Psoas muscle (tissue), 8 donors: Measurements from ENCODE around the gene ASPHD1. TPM values are rescaled to one million over a fixed set of nuclear protein-coding genes. Genes with fewer than 3 reads are reported as not detected.

Experiments
- ATAC-seq, 4 donors: fragments of 200-7000 bp; cut with Tn5 transposase; one replicate each; pipeline ENCODE4 v1.9.1; 2020; ENCODE audit warnings: moderate library complexity in 3 of 4, mild to moderate bottlenecking in 2 of 4
- DNase-seq, 2 donors: peaks; one replicate each; pipeline ENCODE4 v3.0.0-alpha.2; 2020
- H3K27ac ChIP-seq: fragments of 200-600 bp; one replicate; pipeline ENCODE4 v1.8.0; 2022
- H3K27me3 ChIP-seq, 3 donors: fragments of 200-600 bp in 1 of 3; one replicate each; pipeline versions ENCODE4 v1.6.1 to v1.8.0; 2013 to 2022; ENCODE audit warnings: low read length in 2 of 3, mild to moderate bottlenecking in 2 of 3, moderate library complexity in 1 of 3; ENCODE audit not compliant: insufficient read depth in 3 of 3
- H3K36me3 ChIP-seq, 2 donors: fragments of 200-600 bp in 1 of 2; one replicate each; pipeline versions ENCODE4 v1.6.1 to v1.8.0; 2013 to 2022; ENCODE audit warnings: low read depth in 1 of 2, mild to moderate bottlenecking in 1 of 2, moderate library complexity in 1 of 2; ENCODE audit not compliant: insufficient read depth in 1 of 2
- H3K4me1 ChIP-seq: fragments of 200-600 bp; one replicate; pipeline ENCODE4 v1.8.0; 2022
- H3K4me3 ChIP-seq: fragments of 200-600 bp; one replicate; pipeline ENCODE4 v1.8.0; 2022; ENCODE audit warnings: mild to moderate bottlenecking
- H3K9me3 ChIP-seq: fragments of 200-600 bp; one replicate; pipeline ENCODE4 v1.8.0; 2022
- CTCF ChIP-seq: fragments of 200-600 bp; IDR thresholded peaks from one replicate; pipeline ENCODE4 v1.8.0; 2022; ENCODE audit warnings: antibody characterized with exemption
- WGBS, 3 donors: extraction: QIAGEN DNeasy Blood & Tissue Kit; methylation state at CpG; one replicate each; pipeline versions ENCODE4 v1.1.6 to v1.1.7; 2013; 5-methylcytosine and 5-hydroxymethylcytosine counted together
- intact Hi-C, 2 donors: fragments of 100-400 bp; cut with DNase I; formaldehyde crosslinking; loops; one replicate each; pipeline versions ENCODE4 v1.11.0 to v1.14.2; 2022
- polyA plus RNA-seq, 3 donors: library from polyadenylated mRNA; stranded (reverse); fragments of 200-250 nt; gene quantifications; one replicate each; pipeline ENCODE4 v1.2.3, GENCODE V29; 2013
- total RNA-seq, 4 donors: library from RNA; stranded (reverse); fragmentation: NEBNext Ultra II Directional in 2 of 4; extraction: Animal tissue kit (Norgen Biotek cat#: 25700) in 2 of 4; gene quantifications; one replicate each; pipeline versions ENCODE4 v1.2.1 to v1.2.4, GENCODE V29; 2021 to 2023
- donor health status: healthy with polysubstance abuse.
- donor health status: DM: no; HTN: no; CAD: no; lungs with moderate emphysema.
- donor health status: Bipolar disorder and iron deficiency.
- donor health status: healthy.
- donor health status: DM: yes; HTN: yes; CAD: no.
- donor health status: DM: no; HTN: no; CAD: no.
- donor health status: DM: no; HTN: no; CAD: no.
- donor health status: DM: yes; HTN: yes; CAD: no.

The ASPHD1 gene
- total and polyA plus RNA-seq, 7 donors, result 0.04 to 0.23 (median 0.14) TPM; not detected in 3

- H3K9me3 ChIP-seq, result no peaks in the 10 kb centered on the region
- intact Hi-C loops, result no loop called here
- H3K27me3 ChIP-seq, result no peaks in the 10 kb centered on the region
- no peak overlapping the region for H3K27ac ChIP-seq
- ATAC-seq (peak in 2 of 4 donors; percentile 27 to 48), DNase-seq (no peak)
- TF ChIP-seq CTCF, result no peak
- H3K4me1 ChIP-seq, result peaks cover 9% of the 10 kb centered on the region
- H3K36me3 ChIP-seq, result peaks cover 0 to 34% of the 10 kb centered on the region in 2 donors
- 48 to 55% (median 51%) methylated on average over 7 of the region's 7 CpGs for WGBS, 3 donors
- no peak overlapping the region for H3K4me3 ChIP-seq
Measured at GRCh38 chr16:29857133-29857760, 43.0 kb upstream of the ASPHD1 start.

DNA sequence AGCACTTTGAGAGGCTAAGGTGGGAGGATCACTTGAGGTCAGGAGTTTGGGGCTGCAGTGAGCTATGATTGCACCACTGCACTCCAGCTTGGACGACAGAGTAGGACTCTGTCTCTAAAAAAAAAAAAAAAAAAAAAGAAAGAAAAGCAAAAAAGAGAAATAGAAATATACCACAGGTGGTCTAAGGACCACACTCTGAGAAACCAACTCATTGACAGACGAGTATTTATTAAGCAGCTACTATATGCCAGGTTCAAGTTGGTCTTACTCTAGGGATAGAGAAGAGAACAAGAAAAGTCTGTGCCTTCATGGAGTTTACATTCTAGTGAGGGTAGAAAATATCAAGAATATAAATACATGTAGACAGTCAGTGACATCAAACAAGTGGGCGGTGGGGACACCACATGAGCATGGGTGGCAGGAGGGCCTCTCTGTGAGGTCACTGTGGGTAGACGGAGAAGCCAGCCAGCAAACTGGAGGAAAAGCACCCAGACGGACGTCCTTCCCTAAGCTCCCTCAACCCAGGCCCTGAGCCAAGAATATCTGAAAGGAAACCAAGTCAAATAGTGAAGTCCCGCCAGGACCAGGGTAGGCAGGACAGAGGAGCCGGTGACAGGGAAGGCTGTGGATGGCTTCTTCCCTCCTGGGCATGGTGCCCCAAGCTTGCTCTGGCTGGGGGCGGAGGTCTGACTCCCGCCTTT lies 42.0 kb upstream of the ASPHD1 start:
- ATAC-seq (no peak), DNase-seq (no peak)
- H3K27ac ChIP-seq, result no peak overlapping the region
- intact Hi-C loops, result no loop called here
- H3K9me3 ChIP-seq, result no peaks in the 10 kb centered on the region
- peaks cover 0 to 34% of the 10 kb centered on the region in 2 donors for H3K36me3 ChIP-seq
- H3K4me3 ChIP-seq, result no peak overlapping the region
- no peak for TF ChIP-seq CTCF
- no peaks in the 10 kb centered on the region for H3K27me3 ChIP-seq
- WGBS, 3 donors, result 64 to 73% (median 72%) methylated on average over 10 of the region's 10 CpGs
- peaks cover 10% of the 10 kb centered on the region for H3K4me1 ChIP-seq

GRCh38 chr16:29858974-29859373 lies 41.3 kb upstream of the ASPHD1 start:
- no peak for TF ChIP-seq CTCF

DNA sequence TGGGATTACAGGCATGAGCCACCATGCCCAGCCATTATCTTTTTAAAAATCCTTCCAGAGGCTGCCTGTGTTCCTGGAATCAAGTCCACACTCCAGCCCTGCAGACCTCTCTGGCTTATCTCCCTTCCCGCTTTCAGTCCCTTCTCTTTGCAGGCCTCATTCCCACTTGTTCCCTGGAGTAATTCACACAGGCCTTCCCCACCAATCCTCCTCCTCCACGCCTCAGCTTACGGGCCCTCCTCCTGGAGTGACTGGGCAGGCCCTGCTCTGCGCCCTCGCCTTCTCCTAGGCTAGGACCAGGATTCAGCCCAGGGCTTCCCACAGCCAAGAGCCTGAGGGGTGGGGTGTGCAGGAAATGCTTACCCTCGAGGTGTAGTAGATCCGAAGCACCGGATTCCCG lies 40.1 kb upstream of the ASPHD1 start:
- Histone ChIP-seq H3K9me3 (no peaks in the 10 kb centered on the region), H3K36me3 (peaks cover 0 to 34% of the 10 kb centered on the region in 2 donors), H3K27ac (no peak overlapping the region), H3K4me1 (peaks cover 10% of the 10 kb centered on the region), H3K27me3 (no peaks in the 10 kb centered on the region), H3K4me3 (no peak overlapping the region)
- 88 to 90% (median 88%) methylated on average over 9 of the region's 9 CpGs for WGBS, 3 donors
- DNase-seq, result no peak
- no peak for ATAC-seq
- TF ChIP-seq CTCF, result no peak
- intact Hi-C loops, result loop anchor here (5.0 kb wide), 3 partner anchors 43 to 147 kb away; partner anchors contain the start of genes PAGR1 (in 1 of the 2) and TAOK2 (in 1 of the 2)

More at GRCh38 chr16:29858974-29859373, 41.3 kb upstream of the ASPHD1 start:
- peaks cover 0 to 34% of the 10 kb centered on the region in 2 donors for H3K36me3 ChIP-seq
- peaks cover 10% of the 10 kb centered on the region for H3K4me1 ChIP-seq
- DNase-seq (no peak), ATAC-seq (no peak)
- WGBS, 3 donors, result 91 to 95% (median 92%) methylated on average over 18 to 19 of the region's 19 CpGs
- H3K27me3 ChIP-seq, result no peaks in the 10 kb centered on the region
- intact Hi-C loops, result no loop called here
- no peak overlapping the region for H3K4me3 ChIP-seq
- no peak overlapping the region for H3K27ac ChIP-seq
- H3K9me3 ChIP-seq, result no peaks in the 10 kb centered on the region
